ENCODE results near the gene RBM47.

DNA sequence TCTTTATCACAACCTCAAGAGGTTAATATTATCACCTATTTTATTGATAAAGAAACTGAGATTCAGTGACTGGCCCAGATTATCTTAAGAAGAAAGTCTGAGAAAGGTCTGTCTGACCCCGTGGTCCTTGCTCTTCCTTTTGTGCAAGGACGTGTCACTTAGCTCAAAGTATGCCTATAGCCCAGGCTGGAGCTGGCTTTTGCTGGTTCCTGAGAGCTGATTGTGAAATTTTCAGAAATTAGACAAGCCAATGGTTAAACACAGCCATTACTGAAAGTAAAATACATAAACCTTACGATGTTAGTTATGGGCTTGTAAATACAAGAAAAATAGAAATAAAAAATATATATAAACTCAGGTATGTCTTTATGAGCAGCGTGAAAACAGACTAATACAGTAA lies 224.5 kb downstream of the RBM47 start:
- TF ChIP-seq CTCF (conservative IDR thresholded peaks at IDR 0.05; ENCODE audit: low read depth, low read length) (no peak), EZH2 (IDR thresholded peaks at IDR 0.05; ENCODE audit: borderline replicate concordance, low read depth, low read length, poor library complexity, severe bottlenecking) (no peak)
